HG03558 (cell line): Measurements from ENCODE around the gene ZDHHC8.

Source experiments
- ATAC-seq: cut with Tn5 transposase; IDR thresholded peaks from one replicate; pipeline ENCODE4 v1.9.1; 2021; ENCODE audit warnings: moderate number of reproducible peaks; ENCODE audit not compliant: unreplicated experiment; ENCODE audit errors: extremely low read depth

Gene ZDHHC8, protein sequence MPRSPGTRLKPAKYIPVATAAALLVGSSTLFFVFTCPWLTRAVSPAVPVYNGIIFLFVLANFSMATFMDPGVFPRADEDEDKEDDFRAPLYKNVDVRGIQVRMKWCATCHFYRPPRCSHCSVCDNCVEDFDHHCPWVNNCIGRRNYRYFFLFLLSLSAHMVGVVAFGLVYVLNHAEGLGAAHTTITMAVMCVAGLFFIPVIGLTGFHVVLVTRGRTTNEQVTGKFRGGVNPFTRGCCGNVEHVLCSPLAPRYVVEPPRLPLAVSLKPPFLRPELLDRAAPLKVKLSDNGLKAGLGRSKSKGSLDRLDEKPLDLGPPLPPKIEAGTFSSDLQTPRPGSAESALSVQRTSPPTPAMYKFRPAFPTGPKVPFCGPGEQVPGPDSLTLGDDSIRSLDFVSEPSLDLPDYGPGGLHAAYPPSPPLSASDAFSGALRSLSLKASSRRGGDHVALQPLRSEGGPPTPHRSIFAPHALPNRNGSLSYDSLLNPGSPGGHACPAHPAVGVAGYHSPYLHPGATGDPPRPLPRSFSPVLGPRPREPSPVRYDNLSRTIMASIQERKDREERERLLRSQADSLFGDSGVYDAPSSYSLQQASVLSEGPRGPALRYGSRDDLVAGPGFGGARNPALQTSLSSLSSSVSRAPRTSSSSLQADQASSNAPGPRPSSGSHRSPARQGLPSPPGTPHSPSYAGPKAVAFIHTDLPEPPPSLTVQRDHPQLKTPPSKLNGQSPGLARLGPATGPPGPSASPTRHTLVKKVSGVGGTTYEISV

DNA sequence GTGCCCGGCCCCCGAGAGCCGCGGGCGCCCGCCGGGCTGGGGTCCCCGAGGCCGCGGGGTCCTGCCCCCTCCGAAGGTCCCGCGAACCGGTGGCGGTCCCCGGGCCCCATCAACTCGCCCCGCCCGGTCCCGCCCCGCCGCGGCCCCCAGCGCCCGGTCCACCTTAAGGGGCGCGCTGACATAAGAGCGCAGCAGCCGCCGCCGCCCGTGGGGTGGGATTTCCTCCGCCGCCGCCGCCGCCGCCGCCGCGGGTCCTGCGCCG, at the start of gene ZDHHC8:
ZDHHC8 (plus strand) TSS at position 208 of the 262 bp plus-strand sequence. CDS start 144 bp downstream, outside the sequence.
- no peak for ATAC-seq

- no peak for ATAC-seq
Observed at GRCh38 chr22:20083157-20083890, 48.3 kb upstream of the ZDHHC8 start.

- ATAC-seq = no peak
Observed at GRCh38 chr22:20083891-20084546, 47.6 kb upstream of the ZDHHC8 start.

GRCh38 chr22:20084547-20085413, 46.8 kb upstream of the ZDHHC8 start:
- ATAC-seq = no peak

DNA sequence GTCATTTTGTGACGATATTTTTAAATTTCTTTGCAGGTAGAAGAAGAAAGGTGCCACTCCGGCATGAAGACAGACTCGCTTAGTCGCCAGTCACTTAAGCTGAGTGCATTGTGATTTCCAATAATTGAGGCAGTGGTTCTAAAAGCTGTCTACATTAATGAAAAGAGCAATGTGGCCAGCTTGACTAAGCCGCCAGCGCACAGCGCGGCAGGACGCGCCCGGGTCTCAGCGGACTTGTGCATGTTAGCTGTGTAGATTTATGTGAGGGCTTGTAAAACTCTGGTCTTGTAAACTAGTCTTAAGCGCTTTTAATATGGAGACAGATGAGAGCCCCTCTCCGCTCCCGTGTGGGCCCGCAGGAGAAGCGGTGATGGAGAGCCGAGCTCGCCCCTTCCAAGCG, 46.0 kb upstream of the ZDHHC8 start:
- no peak for ATAC-seq

DNA sequence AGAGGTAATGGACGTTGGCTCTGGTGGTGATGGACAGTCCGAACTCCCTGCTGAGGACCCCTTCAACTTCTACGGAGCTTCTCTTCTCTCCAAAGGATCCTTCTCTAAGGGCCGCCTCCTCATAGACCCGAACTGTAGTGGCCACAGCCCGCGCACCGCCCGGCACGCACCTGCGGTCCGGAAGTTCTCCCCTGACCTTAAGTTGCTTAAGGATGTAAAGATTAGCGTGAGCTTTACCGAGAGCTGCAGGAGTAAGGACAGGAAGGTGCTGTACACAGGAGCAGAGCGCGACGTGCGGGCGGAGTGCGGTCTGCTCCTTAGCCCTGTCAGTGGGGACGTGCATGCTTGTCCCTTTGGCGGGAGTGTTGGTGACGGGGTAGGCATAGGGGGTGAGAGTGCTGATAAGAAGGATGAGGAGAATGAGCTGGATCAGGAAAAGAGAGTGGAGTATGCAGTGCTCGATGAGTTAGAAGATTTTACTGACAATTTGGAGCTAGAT, 45.5 kb upstream of the ZDHHC8 start:
- no peak for ATAC-seq

DNA sequence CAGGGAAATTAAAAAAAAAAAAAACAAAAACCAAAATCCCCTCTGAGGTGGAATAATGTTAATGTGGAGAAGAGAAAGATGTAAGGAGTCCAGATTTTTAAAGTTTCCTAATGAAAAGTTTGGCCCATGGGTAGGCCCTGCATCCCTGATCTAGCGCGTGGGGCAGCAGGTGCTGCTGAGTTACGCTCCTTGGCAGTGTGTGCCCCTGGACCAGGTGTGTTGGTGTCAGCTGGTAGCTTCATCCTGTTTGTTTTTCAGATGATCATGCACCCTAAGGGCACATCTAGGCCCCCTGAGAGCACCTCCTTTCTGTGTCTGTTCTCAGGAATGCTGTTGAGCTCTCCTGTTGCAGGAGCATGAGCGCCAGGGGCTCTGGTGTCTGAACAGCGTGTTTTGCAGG, 44.8 kb upstream of the ZDHHC8 start:
- no peak for ATAC-seq

DNA sequence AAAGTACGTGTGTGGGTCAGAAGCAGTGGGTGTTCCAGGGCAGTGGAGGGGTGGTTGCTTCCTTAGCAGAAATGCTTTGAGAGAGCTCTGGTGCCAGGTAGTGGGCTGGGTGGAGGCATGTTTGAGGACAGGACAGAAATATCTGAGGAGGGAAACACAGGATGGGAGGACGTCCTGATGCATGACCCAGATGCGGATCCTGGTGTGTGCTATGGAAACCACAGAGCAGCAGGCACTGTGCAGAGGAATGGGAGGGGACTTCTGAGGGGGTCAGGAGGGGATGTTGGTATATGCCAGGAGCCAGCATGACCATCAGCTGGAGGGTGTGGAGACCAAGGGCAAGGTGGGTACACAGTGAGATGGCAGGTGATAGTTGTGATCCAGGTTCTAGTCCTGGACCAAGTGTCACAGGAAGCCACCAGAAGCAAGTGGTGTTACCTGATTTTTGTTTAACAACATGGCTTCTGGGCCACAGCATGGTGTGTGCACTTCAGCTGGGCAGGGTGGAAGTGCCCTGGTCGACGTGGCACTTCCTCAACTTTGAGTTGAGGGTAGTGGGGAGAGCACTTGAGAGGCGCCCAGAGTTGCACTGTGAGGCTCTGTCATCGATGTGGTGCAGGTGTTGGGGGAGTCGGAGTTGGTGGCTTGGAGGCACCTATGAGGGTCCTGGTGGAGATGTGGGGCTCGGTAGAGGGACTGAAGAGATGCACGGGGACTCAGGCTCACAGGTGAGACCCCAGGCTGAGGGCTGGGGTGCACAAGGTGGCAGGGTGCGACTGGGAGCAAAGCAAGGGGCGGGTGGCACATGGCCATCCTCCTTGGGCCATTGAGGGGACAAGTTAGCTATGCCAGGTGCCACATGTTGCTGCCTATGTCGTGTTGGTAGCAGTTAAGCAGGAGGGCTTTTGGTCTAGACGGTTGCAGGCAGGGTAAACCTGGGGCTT, 44.0 kb upstream of the ZDHHC8 start:
- no peak for ATAC-seq

GRCh38 chr22:20088263-20088648, 43.3 kb upstream of the ZDHHC8 start:
- no peak for ATAC-seq

GRCh38 chr22:20089226-20089976, 42.2 kb upstream of the ZDHHC8 start:
- ATAC-seq = no peak

DNA sequence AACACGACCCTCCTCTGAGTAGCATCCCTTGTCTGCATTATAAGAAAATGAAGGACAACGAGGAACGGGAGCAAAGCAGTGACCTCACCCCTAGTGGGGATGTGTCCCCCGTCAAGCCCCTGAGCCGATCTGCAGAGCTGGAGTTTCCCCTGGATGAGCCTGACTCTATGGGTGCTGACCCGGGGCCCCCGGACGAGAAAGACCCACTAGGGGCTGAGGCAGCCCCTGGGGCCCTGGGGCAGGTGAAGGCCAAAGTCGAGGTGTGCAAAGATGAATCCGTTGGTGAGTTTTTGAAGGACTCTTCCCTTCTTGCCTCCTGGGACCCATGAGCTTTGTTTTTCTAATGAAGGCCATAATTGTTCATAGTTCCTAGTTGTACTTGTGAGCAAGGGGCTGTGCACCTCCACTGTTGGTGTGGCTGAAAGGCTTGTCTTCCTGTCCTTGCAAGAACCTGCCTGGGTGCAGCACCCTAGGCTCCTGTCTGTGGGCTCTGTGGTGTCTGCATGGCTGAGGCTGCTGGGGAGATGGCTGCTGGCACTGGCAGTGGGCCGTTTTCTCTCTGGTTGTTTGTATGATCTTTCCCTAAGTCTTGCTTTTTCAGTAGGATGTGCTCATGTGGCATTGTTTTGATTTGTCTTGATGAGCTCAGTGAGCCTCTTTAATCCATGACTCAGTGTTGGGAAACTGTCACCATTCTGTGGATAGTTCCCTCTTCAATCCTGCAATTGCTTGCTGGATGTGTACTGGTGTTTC, 41.5 kb upstream of the ZDHHC8 start:
- no peak for ATAC-seq

- no peak for ATAC-seq
Observed at GRCh38 chr22:20090730-20091240, 40.8 kb upstream of the ZDHHC8 start.

GRCh38 chr22:20091690-20092476, 39.7 kb upstream of the ZDHHC8 start:
- ATAC-seq = no peak

DNA sequence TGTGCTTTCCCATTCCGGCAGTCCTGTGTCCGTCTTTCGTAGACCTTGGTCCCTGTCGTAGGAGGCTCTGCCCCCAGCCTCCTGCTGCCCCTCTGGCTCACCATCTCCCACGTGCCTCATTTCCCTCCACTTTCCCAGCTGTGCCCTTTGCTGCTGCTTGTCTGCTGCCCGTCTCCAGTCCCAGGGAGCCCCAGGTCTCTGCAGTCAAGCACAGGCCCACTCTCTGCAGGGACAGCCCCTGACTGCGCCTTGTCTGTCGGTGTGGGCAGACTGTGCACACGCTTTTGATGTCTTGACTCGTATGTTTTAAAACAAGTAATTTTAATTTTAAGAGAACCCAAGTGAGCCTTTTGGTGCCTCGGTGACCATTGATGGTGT, 39.1 kb upstream of the ZDHHC8 start:
- ATAC-seq = no peak

- ATAC-seq = no peak
Observed at GRCh38 chr22:20093418-20094196, 38.0 kb upstream of the ZDHHC8 start.
